MV-4-11 (cell line): Measurements from ENCODE around the gene PSMG1.
"Not testable (repeated sequence)": the region's sequence is repeated elsewhere in the genome, so short reads cannot be mapped to it uniquely, and the experiment has no call there.

Experiments
- DNase-seq: peaks from one replicate; lab custom pipeline; 2025; lab: John Stamatoyannopoulos, UW

The PSMG1 gene

DNA sequence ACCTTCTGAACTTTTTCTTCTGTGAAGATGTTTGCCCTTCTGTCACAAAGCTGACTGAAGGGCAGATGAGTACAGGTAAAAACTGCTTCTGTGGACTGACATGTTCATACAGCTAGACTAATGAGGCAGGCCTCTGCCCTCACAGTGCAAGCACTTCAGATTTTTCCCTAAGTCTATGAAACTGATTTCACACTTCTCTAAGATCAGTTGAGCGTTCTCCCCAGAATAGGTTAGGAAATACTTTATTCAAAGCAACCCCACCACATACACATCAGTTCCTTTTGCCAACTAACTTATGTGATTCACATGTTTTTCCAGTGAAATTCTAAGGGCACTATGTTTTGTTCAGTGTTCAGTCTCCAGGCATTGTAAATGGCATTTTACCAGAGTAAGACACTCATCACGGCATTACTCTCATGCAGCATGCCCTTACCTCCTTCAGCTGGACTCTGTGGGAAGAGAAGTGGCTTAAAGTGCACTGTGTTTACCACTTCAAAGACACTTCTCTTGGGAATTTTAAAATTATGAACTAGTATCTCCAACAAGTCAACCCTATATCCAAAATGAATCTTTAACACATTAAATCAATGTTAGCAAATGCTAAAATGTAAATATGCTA lies 5.4 kb upstream of the PSMG1 start:
- DNase-seq: no peak

DNA sequence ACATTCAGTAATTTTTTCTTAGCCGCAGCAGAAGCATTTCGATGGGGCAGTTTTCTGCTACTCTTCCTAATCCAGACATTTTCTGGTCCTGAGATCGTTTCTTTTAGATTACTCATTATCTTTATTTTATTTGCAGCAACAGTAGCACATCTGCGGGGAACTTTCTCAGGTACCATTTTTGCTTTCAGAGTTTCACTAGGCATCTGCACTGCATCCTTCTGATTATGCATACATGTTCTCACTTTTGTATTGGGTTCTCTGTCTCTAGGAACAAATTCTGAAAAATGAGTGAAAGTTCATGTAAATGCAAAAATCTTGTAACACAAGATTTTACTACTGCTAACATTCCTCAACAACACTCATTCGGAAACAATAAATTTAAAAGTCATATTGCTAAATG lies 3.9 kb upstream of the PSMG1 start:
- no peak for DNase-seq

DNA sequence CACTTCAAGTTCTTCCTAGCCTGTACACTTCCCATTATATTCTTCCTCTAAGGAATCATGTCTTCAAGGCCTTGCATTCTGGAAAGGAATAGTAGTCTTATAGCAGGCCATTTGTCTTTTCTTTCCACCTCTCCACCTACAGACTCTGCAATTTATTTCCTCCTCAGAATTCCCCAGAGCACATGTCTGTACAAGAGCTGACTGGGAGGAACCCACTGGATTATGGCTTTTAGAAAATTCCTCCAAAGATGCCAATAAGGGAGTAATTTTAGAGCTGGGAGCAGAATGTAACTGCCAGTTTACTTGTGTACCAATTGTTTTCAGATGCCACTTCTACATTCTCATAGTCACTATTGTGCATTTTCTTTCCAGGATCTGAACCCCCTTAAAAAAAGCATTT lies 3.4 kb upstream of the PSMG1 start:
- no peak for DNase-seq

DNA sequence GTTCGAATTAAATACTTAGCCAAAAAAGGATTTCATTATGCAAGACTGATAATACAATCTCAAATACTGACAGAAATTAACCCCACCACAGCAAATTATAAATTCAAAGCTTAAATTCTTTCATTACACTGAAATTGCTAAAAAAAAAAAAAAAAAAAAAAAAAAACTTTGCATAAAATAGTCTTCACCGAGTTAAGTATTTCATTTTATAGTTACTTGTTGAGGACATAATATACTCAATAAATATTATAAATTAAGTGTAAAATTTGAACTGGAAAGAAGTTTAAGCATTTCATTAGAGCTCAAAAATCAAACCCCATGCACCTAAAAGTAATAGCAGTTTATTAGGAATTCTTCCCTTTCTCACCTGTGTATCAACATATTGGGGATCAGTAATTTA lies 1.9 kb upstream of the PSMG1 start:
- DNase-seq: no peak

DNA sequence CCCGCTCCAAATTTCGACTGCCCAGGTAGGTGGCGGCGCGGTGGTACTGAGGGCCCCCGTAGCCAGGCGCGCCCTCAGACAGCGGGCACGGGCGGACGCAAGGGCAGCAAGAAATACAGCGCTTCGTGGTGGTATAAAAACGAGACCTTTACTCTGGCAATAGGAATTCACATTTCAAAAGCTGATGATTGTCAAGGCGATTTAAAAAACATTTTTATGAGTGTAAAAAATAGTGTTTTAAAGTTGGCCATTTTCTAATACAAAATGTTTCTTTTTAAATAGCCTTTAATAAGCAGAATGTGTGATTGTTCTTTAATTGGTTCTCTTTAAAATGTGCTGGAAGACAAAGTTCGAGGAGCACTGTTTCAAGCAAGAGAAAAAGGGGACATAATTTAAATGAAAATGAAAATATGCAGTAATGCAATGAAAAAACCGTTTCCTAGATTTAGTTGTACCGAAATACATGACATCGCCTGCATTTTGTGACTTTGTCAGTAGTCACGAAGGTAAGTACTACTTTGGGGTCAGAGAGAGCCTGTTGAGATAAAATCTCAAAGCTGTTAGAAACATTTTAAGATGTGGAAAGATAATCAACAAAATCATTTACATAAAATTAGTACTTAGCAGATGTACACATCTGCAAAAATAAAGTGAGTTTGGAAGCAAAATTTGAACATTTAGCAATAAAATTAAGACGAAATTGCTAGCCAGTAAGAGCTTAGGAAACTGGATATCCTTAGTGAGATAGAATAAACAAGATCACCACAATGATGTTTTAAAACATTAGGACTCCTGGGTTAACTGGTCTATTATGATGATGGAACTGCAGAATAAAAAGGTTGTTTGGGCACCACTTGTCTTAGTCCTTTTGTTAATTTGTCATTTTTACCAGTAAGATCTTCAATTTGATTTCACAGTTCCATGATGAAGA lies 1.1 kb upstream of the PSMG1 start:
- no peak for DNase-seq

DNA sequence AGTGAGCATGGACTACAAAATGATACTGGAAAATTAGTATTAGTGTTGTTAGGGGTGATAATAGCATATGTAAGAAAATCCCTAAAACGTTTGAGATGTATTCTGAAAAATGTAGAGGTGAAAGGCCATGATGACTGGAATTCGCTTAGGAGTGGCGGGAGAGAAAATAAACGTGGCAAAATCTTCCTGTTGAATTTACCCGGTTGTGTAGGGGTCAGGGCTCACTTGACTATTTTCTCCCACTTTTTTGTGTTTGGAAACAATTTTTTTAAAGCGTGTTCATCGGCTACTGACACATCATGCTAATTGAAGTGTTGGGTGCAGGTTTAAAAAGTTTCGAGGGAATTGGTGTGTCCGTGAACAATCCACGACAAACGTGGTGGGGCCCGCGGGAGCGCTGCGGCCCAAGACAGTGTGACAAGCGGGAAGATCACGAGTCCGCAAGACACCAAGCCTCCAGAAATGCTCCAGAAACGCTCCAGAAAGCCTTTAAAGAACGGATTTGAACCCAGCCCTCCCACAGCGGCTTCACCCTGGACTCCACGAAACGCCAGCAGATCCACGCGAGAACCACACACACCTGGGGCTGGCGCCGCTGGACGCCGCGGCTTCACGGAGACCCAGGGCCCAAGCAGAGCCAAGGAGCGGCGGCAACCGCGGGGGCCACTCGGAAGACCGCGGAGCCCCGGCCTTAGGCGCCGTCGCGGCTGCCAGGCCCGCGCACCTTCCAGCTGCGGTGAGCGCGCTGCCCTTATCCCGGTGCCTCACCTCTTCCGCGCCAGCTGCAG lies 573 bp downstream of the PSMG1 start:
- DNase-seq: no peak

DNA sequence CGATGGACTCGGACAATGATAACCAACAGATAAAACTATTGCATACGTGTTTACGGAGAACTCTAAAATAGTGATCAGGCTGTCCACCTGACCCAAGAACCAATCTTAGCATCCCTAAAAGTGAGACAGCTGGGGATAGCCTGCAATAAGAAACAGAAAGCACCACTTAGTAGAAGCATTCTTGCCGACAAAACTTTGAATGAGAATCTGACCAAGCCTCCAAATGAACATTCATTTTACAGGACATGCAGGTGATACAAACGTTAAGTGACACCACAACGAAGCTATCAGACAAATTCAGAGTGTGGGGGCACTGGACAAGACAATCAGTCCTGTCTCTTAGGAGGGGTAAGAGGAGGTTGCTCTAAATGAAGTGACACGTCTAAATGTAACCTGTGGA lies 1.2 kb downstream of the PSMG1 start:
- no peak for DNase-seq

DNA sequence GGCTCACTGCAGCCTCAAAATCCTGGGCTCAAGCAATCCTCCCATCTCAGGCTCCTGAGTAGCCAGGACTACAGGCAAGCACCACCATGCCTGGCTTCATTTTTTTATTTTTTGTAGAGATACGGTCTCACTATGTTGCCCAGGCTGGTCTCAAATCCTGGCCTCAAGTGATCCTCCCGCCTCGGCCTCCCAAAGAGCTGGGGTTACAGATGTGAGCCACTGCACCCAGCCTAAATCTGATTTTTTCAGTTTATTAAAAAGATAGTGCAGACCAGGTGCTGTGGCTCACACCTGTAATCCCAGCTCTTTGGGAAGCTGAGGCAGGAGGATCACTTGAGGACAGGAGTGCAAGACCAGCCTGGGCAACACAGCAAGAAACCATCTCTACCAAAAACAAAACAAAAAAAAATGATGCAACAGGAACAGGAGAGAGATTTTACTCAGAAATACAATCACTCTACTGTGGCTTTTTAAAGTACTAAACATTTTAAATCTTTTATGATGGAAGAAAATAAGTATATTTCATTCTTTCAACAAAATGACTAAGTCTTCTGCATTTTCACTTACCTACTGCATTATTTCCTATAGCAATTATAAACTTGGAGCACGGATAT lies 1.9 kb downstream of the PSMG1 start:
- no peak for DNase-seq

DNA sequence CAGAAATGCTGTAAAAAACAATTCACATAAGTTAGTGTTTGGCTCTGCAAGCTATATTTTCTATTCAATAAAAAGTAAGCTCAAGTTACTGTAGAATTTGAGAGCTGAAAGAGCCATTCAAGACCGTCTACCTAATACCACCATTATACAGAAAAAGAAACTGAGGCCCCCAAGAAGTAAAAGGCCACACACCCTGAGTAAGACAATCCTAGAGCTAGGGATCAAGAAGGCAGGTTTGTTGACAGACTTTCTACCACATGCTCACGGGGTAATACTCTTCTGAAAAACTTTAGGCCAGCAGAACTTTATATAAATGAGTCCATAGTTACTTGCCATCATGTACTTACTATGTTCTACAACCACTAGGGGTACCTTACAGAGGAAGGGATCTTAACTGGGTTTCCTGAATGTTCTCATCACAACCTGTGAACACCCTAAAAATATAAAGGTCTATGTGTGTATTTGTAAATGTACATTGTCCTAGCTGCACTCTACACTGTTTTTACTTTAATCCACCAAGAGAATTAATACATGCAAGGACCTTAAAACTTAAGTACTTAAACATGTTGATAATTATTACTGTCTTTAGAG lies 2.7 kb downstream of the PSMG1 start:
- DNase-seq: no peak

DNA sequence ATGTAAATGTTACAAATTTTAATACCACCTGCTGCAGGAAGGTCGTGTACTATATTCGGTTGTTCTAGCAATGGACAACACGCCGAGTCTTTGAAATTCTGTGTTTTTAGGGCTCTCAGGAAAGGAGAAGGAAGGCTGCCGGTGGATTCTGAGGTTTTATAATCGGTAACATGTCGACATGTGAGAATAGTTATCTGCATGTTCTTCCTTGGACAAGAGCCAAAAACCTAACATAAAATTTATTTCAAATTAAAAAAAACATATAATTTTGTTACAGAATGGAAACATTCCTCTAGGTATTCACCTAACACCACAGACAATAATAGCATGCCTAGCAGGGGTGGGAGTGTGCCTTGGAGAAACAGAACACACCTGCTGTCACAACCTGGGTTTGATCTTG lies 4.8 kb downstream of the PSMG1 start:
- DNase-seq: no peak

DNA sequence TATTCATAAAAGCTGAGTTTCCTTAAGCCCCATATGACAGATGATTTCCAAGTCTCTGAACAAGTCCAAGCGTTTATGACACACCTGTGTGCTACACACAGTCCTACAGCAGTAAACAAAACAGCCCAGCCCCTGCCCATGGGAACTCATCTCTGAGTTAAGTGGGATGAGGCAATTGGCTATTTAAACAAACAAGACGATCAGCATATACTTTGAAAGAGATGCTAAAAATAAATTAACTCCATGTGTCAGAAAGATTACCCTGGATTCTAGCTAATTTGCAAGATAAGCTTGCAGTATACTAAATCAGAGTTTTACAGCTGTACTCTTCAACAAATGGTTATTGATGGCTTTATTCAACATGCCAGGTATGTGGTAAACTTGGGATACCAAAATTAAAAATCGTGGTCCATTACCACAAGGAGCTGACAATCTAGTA lies 7.0 kb downstream of the PSMG1 start:
- DNase-seq: no peak

DNA sequence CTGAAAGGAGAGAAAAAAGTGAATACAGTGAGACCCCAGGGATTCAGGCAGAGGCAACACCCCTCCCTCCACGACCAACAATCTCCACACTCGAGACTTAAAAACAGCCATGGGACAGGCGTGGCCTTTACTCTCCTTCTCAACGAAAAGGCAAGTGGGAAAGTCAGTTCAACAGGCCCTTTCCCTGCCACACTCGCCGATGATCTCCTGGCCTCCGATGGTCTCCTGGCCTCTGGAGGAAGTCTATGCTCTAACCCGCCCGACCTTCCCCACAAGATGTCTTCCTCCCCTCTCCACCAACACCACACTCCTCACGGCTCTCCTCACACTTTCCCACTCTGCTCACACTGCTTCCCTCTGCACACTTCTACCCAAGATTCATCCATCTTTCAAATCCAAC lies 7.6 kb downstream of the PSMG1 start:
- no peak for DNase-seq

DNA sequence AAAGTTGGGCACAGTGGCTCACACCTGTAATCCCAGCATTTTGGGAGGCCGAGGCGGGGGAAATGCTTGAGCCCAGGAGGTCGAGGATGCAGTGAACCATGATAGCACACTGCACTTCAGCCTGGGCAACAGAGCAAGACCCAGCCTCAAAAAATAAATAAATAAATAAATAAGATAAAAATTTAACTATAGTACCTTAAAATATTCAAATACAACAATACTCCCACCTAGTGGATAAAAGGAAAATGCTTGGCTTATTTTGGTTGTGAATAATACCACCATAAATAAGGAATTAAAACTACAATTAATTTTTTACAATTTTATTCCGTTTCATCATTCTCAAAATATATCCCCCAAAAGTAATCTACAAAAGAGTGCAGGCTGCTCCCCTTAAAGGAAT lies 8.1 kb downstream of the PSMG1 start:
- DNase-seq: peak; percentile 22

DNA sequence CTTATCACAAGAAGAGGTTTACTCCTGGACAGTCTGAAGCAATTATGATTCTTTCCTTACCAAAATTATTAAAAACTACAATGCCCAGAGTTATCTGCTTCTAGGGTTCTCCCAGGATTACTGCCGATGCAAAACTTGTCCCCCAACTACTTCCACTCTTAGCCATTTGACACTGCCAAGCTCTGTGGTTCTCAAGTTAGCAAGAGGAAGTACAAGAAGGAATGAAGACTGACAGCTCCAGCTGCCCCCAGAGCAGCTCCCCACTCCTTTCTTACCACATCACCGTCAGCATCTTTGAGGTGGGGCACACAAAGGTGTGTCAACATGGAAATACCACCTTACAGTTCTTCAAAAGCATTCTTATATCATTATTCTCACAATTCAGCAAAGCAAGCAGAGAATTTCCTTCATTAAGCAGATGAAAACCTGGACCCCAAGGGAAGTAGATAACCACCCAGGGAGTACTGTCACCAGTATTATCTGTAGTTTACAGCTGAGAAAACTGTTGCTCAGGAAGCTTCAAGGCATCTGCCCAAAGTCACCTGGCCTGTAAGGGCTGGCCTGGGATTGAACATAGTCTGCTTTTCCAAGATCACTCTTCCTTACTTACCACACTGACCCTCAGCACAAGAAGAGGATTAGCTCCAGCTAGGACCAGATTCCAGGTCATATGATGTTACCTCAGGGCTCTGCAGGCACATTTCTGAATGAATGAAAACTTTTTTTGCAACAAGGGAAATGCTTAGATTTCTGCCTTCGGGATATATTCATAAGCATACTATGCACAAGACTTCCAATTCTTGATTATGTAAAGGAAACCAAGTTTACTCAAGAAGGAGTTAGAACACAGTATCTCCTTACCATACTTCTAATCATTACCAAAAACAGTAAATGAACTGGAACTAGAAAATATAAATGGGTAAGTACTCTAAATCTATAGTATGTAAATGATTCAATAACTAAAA lies 9.3 kb downstream of the PSMG1 start:
- peak; percentile 41 for DNase-seq

DNA sequence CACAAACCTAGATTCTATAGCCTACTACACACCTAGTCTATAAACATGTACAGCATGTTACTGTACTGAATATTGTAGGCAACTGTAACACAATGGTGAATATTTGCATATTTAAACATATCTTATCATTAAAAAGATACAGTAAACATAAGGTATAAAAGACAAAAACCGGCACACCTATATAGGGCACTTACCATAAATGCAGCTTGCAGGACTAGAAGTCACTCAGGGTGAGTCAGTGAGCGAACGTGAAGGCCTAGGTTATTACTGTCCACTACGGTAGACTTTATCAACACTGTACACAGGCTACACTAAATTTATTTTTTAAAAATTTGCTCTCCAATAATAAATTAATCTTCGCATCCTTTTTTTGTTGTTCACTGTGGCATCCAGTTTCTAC lies 13.3 kb downstream of the PSMG1 start:
- DNase-seq: no peak

DNA sequence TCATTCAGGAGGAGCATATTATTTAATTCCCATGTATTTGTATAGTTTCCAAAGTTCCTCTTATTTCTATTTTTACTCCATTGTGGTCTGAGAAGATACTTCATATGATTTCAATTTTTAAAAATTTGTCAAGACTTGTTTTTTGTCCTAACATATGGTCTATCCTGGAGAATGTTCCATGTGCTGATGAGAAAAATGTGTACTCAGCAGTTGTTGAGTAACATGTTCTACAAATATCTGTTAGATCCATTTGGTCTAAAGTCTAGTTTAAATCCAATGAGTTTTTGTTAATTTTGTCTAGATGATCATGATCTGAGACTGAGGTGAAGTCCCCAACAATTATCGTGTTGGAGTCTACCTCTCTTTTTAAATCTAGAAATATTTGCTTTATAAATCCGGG lies 14.5 kb downstream of the PSMG1 start:
- DNase-seq: no peak

DNA sequence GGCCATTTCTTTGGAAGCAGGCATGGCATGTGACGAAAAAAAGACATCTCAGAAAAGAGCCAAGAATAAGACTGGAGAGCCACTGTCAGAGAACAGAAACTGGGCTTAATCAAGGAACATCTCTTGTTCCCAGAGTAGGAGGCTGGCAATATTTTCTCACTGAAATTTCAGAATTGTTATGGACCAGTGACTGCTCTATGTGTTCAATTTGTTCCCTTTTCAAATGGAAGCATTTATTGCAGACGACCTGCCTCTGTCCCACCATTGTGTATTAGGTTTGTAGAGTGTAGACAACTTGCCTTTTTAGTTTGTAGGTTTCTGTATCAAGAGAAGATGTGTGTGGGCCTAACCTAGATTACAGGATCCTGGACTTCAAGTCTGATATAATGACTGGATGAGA lies 18.7 kb downstream of the PSMG1 start:
- DNase-seq: no peak

DNA sequence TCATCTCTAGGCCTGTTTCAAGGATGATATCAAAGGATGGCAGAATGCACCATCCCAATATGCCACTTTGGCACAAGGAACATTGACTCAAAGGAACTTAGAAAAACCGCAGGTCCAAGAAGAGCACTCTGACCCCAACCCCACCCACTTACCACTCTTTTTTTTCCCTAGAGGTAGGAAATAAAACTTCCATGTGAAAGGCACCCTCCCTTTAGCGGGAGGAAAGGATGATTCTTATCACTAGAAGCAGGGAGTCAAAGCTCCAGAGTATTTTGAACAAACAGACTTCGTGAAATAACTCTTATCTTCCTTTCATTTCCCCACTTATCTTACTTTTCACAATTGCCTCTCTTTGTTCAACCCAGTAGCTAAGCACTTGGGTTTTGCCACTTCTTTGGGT lies 22.2 kb downstream of the PSMG1 start:
- no peak for DNase-seq

DNA sequence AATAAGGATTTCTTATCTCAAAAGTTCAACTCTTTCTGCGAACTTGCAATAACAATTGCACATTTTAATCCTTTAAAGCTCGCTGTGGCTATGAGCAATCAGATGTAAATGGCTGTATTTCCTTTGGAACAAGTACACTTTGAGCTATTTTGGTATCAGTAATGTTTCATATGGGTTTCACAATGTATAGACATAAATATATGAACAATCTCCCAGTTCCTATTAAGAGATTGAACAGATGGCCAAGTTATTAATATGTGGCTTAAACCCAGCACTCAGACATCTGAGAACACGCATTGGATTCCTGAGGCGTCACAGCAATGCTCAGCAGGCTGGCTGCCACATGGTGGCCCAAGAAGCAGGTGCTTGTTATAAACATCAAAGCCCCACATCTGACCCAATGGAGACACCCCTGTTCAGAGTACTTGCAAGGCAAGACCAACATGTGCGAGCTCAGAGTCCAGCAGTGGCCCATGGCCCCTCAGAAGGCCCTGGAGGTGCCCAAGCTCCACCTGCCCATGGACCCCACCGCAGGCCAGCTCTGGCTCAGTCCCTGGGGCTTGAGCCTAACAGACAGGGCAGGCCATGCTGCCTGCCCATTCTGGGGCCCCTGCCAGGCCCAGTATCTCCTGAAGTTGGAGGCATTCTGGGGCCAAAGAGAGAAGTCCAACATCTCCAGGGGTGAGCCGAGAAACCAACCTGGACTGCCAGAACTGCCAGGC lies 23.7 kb downstream of the PSMG1 start:
- DNase-seq: peak; percentile 91

DNA sequence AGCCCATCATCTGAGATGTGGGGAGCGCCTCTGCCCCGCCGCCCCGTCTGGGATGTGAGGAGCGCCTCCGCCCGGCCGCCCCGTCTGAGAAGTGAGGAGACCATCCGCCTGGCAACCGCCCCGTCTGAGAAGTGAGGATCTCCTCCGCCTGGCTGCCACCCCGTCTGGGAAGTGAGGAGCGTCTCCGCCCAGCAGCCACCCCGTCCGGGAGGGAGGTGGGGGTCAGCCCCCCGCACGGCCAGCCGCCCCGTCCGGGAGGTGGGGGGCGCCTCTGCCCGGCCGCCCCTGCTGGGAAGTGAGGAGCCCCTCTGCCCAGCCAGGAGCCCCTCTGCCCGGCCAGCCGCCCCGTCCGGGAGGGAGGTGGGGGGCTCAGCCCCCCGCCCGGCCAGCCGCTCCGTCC lies 26.0 kb downstream of the PSMG1 start:
- not testable (repeated sequence) for DNase-seq
